Ascending aorta (tissue), 2 donors: ENCODE results near the gene PIM1. TPM values are rescaled to one million over a fixed set of nuclear protein-coding genes. Genes with fewer than 3 reads are reported as not detected.
A peak's percentile ranks its signal among the peaks of the same experiment; 100 is the strongest.

Source experiments
- DNase-seq, 2 donors: peaks; one replicate each; pipeline ENCODE4 v3.0.0-alpha.2; 2019; ENCODE audit warnings: low spot score in 2 of 2
- H3K27ac ChIP-seq, 2 donors: fragments of 200-600 bp; sonication (generic); one replicate each; pipeline ENCODE4 v1.5.1; 2016 to 2017; ENCODE audit warnings: mild to moderate bottlenecking in 1 of 2
- H3K27me3 ChIP-seq: fragments of 200-600 bp; sonication (generic); one replicate; pipeline ENCODE4 v1.5.1; 2017
- H3K36me3 ChIP-seq, 2 donors: fragments of 200-600 bp; sonication (generic); one replicate each; pipeline ENCODE4 v1.5.1; 2016
- H3K4me1 ChIP-seq, 2 donors: fragments of 200-600 bp; sonication (generic); one replicate each; pipeline ENCODE4 v1.5.1; 2016 to 2017; ENCODE audit warnings: mild to moderate bottlenecking in 1 of 2
- H3K4me3 ChIP-seq, 2 donors: fragments of 200-600 bp; sonication (generic); one replicate each; pipeline ENCODE4 v1.5.1; 2016 to 2017; ENCODE audit warnings: mild to moderate bottlenecking in 1 of 2
- H3K9me3 ChIP-seq, 2 donors: fragments of 200-600 bp; sonication (generic); one replicate each; pipeline ENCODE4 v1.5.1; 2016
- CTCF ChIP-seq, 3 experiments: fragments of 200-600 bp in 2 of 3; fragments of 450-650 bp in 1 of 3; sonication (generic) in 2 of 3; IDR thresholded peaks; one replicate each; pipeline ENCODE4 v1.5.1; 2016 to 2019; ENCODE audit warnings: antibody characterized with exemption in 3 of 3, mild to moderate bottlenecking in 1 of 3, moderate library complexity in 1 of 3
- intact Hi-C: fragments of 100-400 bp; cut with DNase I; formaldehyde crosslinking; loops from one replicate; pipeline ENCODE4 v1.15.1; 2023
- total RNA-seq: library from RNA; depleted of rRNA; stranded (reverse); fragments of >200 nt; gene quantifications from one replicate; pipeline ENCODE4 v1.1.0, GENCODE V29; 2016

The PIM1 gene
- 17.7 TPM for total RNA-seq

DNA sequence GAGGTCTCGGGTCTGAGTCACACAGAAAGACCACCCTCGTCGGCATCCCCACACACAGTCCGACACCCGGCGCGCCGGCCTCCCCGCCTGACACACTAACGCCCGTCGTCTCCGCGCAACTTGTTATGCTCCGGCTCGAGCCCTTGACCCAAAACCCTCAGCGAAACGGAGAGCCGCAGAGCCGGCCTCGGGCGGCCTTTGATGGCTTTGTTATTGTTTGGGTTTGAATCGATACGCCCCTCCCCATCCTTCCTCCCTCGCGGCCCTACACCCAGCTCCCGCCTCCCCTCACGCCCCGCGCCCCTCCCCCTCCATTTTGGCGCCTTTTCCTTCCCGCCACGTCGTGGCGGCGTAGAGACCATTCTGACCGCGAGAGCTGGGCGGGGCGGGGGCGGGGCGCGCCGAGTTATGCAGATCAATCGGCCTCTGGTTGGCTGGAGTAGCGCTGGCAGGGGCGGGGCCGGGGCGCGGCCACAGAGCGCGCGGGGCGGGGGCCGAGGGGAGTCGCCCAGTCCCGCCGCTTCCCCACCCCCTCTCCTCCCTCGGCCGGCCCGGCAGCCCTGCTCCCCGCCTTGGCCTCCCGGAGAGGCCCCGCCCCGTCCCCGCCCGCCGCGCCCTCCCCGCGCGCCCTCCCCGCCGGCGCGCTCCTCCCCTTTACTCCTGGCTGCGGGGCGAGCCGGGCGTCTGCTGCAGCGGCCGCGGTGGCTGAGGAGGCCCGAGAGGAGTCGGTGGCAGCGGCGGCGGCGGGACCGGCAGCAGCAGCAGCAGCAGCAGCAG is at the start of gene PIM1:
TSS of gene PIM1 (plus strand) at position 657 of the 777 bp plus-strand sequence. CDS start 424 bp downstream, outside the sequence.
- TF ChIP-seq CTCF (IDR thresholded peaks at IDR 0.05) = no peak
- H3K9me3 ChIP-seq = no peaks in the 10 kb centered on the region
- H3K4me1 ChIP-seq = peaks cover 0 to 18% of the 10 kb centered on the region in 2 donors
- peak; percentile 96 to 99 for DNase-seq
- H3K27me3 ChIP-seq = no peaks in the 10 kb centered on the region
- intact Hi-C loops = loop anchor here (1.0 kb wide), 3 partner anchors 24 to 67 kb away; no protein-coding TSS in a partner anchor
- H3K4me3 ChIP-seq = peak within 1 kb of the TSS; percentile 91 to 92
- H3K27ac ChIP-seq = peak within 1 kb of the TSS; percentile 97
- peaks cover 22 to 25% of the 10 kb centered on the region in 2 donors for H3K36me3 ChIP-seq

- Histone ChIP-seq H3K4me1 (no peaks in the 10 kb centered on the region), H3K4me3 (no peak overlapping the region), H3K27me3 (no peaks in the 10 kb centered on the region), H3K27ac (no peak overlapping the region), H3K9me3 (no peaks in the 10 kb centered on the region), H3K36me3 (no peaks in the 10 kb centered on the region)
- intact Hi-C loops = no loop called here
- no peak for DNase-seq
- no peak for TF ChIP-seq CTCF (IDR thresholded peaks at IDR 0.05)
Measured at GRCh38 chr6:37121556-37121955, 48.4 kb upstream of the PIM1 start.

DNA sequence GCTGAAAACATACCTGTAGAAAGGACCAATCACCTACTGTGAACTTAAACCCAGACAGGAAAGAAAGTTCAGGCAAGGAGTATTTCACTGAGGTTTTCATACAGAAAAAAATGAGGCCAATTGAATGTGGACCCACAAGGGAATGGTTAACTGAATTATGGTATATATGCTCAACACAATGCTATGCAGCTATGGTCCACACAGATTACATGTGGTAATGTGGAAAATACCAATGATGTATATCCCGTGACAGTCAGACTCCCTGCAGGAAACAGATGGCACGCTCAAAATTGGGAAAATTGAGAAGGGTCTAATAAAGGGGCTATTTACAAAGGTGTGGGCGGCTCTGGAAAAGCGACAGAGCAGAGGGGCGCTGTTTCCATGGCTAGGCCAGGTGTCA is 47.1 kb upstream of the PIM1 start:
- Histone ChIP-seq H3K9me3 (no peaks in the 10 kb centered on the region), H3K4me1 (no peaks in the 10 kb centered on the region), H3K36me3 (no peaks in the 10 kb centered on the region), H3K4me3 (no peak overlapping the region), H3K27me3 (no peaks in the 10 kb centered on the region), H3K27ac (no peak overlapping the region)
- no peak for DNase-seq
- intact Hi-C loops = no loop called here
- TF ChIP-seq CTCF (IDR thresholded peaks at IDR 0.05) = no peak

DNA sequence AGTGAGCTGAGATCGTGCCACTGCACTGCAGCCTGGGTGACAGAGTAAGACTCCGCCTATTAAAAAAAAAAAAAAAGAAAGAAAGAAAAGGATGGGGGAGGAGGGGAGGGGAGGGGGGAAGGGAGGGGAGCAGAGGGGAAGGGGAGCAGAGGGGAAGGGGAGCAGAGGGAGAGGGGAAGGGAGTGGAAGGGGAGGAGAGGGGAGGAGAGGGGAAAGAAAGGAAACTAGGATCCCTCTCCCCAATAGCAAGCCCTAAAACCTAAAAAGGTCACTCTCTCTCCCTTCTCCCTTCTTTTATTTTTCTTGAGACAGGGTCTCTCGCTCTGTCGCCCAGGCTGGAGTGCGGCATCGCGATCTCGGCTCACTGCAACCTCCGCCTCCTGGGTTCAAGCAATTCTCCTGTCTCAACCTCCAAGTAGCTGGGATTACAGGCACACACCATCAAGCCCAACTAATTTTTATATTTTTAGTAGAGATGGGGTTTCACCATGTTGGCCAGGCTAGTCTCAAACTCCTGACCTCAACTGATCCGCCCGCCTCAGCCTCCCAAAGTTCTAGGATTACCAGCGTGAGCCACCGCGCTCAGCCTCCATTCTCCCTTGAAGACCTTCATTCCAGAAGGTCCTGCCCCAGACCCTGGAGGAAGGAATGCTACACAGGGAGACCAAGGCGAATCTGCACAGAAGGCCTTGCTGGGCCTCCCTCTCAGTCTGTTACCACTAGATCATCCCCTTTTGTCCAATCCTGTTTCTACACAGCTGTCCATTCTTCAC is 45.8 kb upstream of the PIM1 start:
- Histone ChIP-seq H3K27ac (no peak overlapping the region), H3K4me3 (no peak overlapping the region), H3K4me1 (peaks cover 0 to 3% of the 10 kb centered on the region in 2 donors), H3K36me3 (no peaks in the 10 kb centered on the region), H3K27me3 (no peaks in the 10 kb centered on the region), H3K9me3 (no peaks in the 10 kb centered on the region)
- DNase-seq = no peak
- TF ChIP-seq CTCF (IDR thresholded peaks at IDR 0.05) = no peak
- intact Hi-C loops = no loop called here

- DNase-seq = no peak
- peaks cover 0 to 3% of the 10 kb centered on the region in 2 donors for H3K4me1 ChIP-seq
- intact Hi-C loops = loop anchor here (5.0 kb wide), 1 partner anchor 74 kb away; no protein-coding TSS in a partner anchor
- no peaks in the 10 kb centered on the region for H3K9me3 ChIP-seq
- H3K4me3 ChIP-seq = no peak overlapping the region
- H3K27me3 ChIP-seq = no peaks in the 10 kb centered on the region
- no peak overlapping the region for H3K27ac ChIP-seq
- no peak for TF ChIP-seq CTCF (IDR thresholded peaks at IDR 0.05)
- H3K36me3 ChIP-seq = no peaks in the 10 kb centered on the region
Measured at GRCh38 chr6:37125774-37126492, 44.0 kb upstream of the PIM1 start.
